ENCODE results near the gene KLF13.

Gene KLF13

DNA sequence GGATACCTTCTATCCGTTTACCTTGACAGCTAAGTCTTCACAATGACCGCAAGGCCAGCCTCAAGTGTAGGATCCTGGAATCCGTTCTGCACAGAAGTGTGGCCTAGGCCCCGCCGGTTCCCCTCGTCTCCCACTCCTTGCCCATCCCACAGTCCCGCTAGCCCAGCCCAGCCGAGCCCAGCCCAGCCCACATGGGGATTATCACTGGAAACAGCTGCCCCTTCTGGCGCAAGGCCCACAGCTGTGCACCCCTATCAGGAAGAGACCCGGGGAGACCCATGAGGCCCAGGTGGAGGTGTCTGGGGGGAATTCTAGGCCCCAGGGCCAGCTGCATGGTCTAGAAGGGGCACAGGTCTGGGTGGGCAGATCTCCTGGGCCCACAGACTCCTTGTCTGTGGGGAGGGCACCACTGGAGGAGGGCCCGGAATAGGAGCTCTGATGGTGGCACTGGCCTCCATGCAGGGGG lies 27.9 kb upstream of the KLF13 start:
- no peak for DNase-seq (ENCODE audit: low read depth in 2 of 3, low spot score in 1 of 3)

DNA sequence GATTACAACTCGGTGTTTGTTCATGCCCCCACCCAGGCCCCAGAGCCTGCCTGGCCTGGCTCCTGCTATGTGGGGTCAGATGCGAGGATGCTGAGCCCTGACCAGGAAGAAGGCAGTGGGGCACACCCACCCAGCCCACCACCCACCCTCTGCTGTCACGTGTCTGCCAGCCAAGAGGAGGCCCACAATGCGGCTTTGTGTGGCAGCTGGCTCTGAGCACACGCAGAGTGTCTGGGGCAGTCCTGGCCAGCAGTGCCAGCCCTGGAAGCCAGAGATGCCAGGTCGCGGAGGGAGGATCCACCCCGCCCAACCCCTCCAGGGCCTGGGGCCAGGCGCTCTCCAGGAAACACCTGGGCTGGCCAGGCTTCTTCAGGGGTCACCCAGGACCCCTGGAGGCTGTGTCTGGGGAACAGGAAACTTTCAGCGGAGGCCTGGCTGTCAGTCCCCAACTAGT lies 26.4 kb upstream of the KLF13 start:
- no peak for DNase-seq (ENCODE audit: low read depth in 2 of 3, low spot score in 1 of 3)

DNA sequence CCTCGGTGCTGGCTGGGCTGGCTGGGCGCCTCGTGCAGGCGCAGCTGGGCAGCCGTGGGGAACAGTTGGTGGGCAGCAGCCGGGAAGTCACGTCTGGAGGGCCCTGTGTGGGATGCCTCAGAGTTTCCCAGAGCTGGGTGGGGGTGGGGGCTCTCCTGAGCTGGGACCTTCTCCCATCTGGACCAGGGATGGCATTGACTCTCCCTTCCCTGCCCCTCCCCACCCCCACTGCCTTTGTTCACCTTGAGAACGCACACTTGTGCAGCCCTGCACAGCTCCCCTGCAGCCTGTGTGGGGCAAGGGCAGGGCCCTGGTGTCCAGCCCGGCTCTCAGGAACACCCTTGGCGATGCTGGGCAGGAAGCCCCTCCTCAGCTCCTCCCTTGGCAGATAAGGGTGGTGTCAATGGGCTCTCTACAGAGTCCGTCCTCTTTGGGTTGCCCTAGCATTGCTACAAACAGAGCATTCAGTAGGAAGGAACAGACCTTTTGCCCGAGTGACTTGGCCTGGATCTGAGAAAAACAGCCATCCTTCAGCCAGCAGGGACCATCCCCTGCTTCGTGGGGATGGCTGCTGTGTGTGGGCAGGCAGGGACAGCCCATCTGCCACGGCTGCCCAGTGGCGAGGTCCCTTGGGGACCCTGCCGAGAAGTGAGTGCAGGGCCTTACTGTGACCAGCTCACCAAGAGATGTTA lies 25.5 kb upstream of the KLF13 start:
- DNase-seq (ENCODE audit: low read depth in 2 of 3, low spot score in 1 of 3) = no peak

DNA sequence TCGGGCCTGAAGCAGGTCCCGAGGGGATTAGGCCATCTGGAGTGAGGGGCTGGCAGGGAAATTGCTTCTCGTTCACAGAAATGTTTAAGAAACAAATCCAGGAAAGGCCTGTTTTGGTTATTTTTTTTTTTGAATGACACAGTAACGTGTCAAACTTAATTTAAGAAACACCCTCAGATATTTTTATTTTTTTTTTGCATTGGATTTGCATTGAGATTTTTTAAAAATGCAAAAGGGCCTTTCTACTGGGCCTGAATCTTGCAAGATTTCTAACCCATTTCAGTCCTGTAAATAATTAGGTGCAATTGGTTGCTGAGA lies 25.0 kb upstream of the KLF13 start:
- no peak for DNase-seq (ENCODE audit: low read depth in 2 of 3, low spot score in 1 of 3)

DNA sequence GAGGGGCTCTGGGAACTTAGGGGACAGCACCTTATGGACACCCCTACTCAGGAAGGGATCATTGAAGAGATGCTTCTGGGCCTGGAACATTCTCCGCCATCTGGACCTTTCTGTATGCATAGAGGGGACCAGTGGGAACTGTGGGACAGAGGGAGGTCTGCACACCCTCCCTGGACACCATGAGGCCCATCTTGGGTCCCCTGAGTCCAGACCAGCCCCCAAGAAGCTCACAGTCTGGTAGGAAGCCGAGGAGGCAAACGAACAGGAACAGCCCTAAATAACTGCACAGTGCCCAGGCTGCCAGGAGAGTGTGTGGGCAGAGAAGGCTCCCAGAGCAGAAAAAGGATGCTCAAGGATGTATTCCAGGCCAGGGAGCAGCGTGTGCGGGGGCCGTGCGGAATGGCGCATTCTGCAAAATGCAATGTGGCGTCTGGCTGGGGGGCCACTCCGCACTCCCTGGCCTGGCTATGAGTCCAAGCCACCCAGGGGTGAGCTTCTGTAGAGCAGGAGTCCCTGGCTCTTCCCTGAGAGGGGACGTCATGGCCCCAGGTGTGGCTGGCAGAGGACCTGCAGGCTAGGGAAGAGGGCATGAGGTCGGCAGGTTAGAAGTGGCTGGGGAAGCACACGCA lies 24.5 kb upstream of the KLF13 start:
- DNase-seq (ENCODE audit: low read depth in 2 of 3, low spot score in 1 of 3) = no peak

DNA sequence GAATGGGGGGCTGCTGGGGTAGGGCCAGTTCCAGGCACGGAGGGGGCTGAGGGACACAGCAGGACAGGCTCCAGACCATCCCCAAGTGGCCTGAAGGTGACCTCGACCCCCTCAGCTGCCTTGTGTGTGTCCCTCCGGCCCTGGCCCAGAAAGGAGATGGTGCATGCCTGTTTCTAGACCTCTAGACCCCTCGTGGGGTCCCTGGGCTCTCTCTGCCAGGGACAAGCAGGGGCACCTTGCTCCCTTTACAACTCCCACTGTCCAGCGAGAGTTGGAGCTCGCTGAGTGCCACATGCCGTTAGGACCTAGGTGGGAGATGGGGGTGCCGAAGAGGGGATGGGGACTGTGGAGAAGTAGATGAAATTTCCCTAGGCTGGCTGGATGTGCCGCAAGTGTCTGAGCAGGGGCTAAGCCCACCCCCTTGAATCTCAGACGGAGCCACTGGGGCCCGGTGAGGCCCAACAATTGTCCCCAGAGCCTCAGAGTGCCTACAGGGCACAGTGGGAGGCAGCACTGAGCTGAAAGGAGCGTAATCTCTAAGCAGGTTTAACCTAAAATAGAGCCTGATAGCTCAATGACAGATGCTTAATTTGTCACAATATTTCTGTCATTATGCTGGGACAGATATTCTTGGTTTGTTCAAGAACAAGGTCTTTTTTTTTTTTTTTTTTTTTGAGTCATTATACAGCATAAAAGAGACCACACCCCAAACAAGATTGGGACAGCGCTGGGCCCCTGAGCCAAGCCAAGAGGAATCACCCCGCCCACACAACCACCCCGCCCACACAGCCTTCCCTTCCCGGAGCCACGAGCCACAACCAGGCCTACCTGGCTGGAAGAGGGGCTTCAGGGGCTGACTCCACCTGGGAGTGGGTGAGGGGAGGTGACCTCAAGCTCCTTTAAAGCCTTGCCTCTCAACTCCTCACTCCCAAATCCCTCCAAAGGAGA lies 23.6 kb upstream of the KLF13 start:
- no peak for DNase-seq (ENCODE audit: low read depth in 2 of 3, low spot score in 1 of 3)

DNA sequence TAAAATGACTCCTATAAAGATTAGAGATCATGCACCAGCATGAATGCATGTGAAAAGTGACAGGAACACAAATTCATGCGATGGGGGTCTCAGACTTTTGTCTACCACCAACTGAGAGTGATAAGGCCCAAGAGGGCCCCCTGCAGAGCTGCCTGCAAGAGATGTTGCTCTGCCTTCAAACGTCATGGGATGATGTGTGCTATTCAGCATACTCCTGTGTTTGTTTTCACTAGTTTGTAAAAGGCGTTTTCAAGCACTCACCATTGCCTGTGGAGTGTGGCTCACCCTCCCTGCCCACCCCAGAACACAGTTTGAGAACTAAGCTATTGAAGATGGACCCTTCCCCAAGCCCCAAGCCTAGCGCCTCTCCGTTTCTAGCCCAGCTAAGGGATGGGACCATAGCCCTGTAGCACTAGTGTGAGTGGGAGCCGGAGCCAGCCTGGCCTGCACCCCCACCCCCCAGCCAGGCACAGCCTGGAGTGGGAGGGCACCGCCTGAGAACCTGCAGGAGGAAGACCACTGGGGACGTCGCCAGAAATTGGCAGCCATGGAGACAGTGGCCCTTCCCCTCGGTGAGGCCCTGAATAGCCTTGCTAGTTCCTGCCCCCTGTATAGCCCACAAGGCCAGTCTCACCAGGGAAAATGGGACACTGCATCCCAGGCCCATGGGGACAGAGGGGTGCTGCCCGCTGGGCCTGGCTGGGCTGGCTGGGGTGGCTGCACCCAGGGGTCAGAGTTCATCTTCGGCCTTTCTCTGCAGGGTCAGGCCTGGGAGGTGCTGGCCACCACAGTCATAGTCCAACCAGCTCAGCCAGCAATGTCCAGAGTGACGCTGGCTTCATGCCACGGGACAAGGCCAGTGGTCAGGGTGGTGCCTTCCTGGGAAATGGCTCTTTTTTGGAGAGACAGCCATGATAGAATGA lies 22.6 kb upstream of the KLF13 start:
- DNase-seq (ENCODE audit: low read depth in 2 of 3, low spot score in 1 of 3) = no peak

DNA sequence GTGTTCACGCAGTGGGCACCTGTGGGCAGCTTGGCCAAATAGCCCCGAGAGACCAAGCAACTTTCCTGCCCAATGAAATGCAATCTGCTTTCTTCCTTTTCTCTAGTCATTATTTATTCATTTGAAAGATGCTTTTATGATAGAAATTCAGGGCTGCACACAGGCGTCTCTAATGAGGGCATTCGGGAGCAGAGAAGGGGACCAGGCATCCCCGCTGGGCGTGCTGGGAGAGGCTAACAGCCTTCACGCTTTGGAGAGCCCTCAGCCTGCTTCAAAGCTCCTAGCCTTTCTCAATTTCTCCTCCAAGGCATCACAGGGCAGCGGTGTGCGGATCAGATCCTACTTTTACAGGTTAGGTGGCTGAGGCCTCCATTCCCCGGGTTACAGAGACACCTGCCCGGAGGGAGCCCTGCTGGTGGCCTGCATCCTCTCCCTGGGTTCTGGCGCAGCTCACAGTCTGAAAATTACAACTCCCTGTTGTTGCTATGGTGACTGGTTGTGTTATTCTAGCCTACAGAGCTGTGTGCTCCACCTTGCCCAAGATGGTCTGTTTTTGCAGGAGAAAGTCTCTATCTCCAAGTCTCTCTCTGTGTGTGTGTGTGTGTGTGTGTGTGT lies 21.8 kb upstream of the KLF13 start:
- DNase-seq (ENCODE audit: low read depth in 2 of 3, low spot score in 1 of 3) = no peak

DNA sequence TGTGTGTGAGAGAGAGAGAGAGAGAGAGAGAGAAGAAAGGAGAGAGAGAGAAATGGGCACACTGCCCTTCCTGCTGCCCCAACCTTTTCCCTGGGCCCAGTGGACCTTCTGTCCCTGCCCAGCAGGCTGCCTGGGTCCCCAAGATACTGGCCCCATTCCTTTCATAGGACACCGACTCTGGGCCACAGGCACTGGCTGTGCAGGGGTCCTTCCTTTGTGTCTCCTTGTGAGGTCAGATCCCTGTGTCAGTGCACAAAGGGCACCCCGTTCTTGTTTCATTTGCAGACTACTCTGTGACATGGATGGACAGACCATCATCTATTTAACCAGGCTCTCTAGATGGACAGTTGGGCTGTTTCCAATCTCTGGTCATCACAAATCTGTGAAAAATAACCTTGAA lies 21.3 kb upstream of the KLF13 start:
- no peak for DNase-seq (ENCODE audit: low read depth in 2 of 3, low spot score in 1 of 3)

DNA sequence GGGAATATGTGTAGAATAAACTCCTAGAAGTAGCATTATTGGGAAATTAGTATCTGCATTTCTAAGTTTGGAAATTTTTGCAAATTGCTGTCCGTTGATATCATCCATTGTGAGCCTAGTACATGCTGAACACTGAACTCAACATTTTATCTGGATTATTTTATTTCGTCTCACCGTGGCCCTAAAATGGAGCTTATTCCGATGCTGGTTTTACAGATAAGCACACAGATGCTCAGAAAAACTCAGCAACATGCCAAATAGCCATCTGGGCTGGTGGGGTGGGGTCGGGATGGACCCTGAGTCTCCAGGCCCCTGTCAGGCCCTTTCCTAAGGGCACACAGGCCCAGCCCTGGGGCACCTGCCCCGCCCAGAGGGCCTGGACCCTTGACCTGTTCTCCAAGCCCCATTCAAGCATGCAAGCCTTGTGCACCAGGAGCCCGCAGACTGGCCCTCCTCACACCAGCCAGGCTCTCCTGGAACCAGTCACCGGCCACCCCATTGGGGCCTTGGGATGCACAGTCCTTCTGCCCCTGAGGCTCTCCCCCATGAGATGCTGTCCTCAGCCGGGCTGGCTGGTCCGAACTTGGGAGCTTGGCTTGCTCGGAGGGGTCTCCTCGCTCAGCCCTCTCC lies 20.7 kb upstream of the KLF13 start:
- no peak for DNase-seq (ENCODE audit: low read depth in 2 of 3, low spot score in 1 of 3)

DNA sequence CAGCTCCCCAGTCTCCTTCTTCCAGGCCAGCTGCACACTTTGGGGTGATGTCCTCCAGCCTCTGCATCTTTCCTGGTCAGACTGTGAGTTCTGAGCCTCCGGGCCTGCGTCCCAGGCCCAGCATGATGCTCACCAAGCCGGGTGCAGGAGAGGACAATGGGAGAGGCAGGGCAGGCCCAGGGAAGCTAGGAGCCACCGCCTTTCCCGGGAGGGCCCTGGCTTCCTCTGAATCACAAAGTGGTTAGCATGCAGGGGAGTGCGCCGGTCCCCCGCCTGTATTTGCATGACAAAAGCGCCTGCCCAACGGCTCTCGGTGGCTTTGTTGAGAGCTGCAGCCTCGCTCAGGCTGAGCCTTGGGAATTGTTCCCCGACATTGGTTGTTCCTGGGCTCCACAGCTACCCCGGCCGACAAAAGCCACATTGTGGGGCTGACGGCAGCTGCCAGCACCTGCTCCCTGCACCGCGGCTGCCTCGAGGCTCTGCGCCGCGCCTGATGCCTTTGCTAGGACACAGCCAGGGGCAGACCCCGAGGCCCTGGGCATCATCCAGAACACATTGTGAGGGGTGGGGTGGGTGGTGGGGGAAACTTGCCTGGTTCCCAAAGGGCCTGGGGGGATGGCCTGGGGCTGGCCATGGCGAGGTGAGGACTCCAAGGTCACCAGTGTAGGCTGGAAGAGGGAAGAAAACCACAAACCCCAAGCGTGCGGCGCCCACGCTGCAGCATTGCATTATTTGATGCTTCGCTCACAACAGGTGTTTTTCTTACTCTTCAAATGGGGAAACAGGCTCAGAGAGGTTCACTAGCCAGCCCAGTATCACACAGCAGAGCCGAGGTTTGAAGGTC lies 20.0 kb upstream of the KLF13 start:
- DNase-seq (ENCODE audit: low read depth in 2 of 3, low spot score in 1 of 3) = no peak

DNA sequence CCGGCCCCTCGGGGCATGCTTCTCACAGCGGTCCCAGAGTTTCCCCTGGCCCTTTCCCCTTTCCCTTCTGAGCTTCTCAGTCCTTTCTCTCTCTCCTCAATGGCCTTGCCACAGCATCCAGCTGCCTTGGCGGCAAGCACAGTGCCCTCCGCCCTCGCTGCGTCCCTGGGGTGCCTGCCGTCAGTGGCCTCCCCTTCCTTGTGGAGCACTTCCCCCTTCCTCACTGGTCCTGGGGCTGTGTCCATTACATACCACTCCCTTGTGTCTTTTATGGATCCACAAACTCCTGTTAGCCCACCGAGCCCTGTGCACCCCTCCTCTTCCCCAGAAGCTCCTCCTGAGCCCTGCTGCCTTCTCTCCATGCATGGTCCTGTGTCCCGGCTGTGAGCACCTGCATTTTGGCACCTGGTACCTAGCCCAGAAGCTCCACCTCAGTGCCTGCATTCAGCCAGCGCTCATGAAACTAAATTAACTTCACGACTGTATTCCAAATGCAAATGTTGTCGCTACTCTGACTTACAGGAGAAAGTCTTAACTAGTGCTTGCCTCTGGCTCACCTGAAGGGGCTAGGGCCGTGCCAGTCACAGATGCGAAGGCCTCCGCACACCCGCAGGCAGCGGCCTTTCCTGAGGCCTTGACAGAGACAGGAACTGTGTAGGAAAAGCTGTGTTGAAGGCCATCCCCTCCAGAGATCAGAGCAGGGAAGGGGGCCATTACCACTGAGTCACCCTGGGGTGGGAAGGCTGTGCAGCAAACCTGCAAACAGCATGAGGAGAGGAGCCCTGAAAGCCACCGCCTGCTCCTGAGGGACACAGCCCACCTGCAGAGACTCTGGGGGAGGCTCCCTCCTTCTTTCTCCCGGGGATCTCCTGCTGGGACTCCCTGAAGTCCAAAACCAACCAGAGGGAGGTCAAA lies 19.1 kb upstream of the KLF13 start:
- no peak for DNase-seq (ENCODE audit: low read depth in 2 of 3, low spot score in 1 of 3)

DNA sequence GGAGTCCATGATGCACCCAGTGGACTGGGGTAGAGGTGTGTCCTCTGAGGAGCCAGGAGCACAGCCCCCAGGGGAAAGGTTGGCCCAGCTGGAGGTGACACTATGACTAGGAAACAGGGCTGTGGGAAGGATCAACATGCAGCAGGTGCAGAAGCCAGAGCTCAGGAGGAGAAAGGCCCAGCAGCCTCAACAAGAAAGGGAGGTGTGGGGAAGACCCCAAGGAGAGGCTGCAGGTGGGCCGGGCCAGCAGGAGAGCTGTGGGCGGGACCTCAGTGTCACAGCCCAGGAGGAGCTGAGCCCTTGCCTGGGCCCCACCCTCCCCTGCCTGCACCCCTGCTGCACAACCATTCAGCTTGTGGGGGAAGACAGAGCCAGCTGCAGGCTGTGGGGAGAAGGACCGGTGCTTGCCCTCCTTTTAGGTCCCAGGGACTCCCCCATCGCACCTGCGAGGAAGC lies 18.4 kb upstream of the KLF13 start:
- no peak for DNase-seq (ENCODE audit: low read depth in 2 of 3, low spot score in 1 of 3)

DNA sequence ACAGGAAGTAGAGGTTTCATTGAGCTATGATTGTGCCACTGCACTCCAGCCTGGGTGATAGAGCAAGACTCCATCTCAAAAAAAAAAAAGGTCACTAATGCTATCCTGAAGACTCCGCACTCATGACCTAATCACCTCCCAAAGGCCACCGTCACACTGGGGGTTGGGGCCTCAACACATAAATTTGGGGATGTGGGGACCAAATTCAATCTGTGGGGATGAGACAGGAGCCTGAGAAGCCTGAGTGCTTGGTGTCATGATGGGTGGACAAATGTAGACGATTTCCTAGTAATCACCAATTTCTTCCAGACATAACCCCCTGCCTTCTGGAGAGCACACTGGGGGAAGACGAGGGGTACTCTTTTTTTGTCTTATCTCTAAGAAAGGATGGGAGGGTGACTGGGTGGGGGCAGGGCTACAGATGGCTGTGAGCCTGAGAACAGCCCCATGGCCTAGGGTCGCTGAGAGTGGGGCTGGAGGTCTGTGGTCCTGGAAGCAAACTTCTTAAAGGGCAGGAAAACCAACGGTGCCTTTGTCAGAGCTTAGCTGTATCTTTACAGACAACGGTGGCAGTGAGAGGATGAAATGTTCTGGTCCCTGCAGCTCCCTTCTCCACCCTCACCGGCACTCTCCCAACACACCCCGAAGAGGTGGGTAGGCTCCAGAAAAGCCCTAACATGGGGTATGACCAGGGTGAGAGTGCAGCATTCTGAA lies 16.6 kb upstream of the KLF13 start:
- no peak for DNase-seq (ENCODE audit: low read depth in 2 of 3, low spot score in 1 of 3)

DNA sequence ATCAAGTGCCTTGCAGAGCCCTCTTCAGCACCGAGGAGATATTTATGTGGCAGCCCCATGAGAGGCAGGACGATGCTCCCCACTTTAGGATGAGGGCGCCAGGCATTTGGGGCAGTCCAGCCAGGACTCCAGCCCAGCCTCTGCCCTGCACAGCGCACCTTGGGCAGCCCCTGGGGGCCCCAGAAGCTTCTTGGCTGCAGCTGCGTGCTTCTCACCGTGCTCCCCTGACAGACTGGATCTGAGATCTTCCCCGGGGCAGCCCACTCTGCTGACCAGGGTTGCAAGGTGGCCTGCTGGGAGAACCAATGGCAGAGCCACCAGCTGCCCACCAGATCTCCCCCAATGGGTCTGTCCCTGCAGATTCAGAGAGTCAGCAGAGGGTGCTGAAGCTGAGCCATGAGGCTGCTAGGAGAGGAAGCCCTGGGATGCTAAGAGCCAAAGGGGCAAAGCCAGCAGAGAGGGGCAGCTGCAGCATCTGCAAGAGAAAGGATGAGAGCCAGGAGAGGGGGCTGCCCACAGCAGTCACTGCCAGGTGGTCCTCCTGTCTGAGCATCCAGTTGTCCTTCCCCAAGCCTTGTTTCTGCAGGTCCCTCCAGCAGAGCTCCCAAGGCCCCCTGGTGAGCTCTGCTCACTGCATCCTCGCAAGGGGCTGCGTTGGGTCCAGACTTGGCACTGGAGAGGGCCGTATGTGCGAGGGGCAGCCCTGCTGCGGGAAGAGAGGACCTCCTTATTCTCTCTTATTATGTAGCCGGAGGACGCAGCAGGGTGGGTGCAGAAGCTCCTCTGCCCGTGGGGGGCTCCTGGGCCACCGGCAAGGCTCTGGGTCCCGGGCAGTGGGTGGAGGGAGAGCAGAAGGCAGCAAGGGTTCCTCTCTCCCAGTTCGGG lies 14.7 kb upstream of the KLF13 start:
- DNase-seq (ENCODE audit: low read depth in 2 of 3, low spot score in 1 of 3) = no peak

DNA sequence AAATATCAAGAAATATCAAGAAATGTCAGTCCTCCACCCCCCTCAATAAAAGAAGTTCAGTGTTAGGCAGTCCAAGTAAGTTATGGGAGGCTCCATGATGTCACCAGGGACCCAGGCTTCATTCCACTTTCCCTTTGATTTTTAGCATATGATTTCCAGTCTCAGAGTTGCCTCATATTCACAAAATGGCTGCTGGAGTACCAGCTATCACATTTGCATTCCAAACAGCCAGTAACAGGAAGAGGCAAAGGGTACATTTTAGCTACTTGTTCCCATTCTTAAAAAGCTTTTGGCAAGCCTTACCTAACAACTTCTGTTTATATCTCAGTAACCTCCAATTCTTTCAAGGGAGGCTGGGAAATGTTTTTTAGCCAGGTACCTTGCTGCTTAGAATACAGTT lies 13.4 kb upstream of the KLF13 start:
- no peak for DNase-seq (ENCODE audit: low read depth in 2 of 3, low spot score in 1 of 3)
